ENCODE results near the gene ELP4. TPM values are rescaled to one million over a fixed set of nuclear protein-coding genes. Genes with fewer than 3 reads are reported as not detected.

Gene ELP4
- total and polyA plus RNA-seq, 12 donors = 9.8 to 19.5 (median 15.9) TPM

DNA sequence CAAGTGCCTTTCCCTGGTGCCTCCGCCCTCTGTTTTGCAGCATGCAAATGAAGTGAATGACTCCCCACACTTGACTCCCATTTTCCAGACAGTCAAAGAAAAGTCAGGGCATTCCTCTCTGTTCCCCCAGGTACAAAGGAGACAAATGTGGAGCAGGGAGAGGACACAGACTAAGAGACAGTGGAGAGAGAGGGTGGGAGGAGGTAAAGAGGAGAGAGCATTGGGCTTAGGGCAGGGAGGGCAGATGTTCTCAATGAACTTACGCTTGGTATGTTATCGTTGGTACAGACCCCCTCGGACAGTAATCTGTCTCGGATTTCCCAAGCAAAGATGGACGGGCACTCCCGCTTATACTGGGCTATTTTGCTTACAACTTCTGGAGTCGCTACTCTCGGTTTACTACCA is 291.7 kb downstream of the ELP4 start:
- no peak overlapping the region for H3K4me3 ChIP-seq
- H3K27ac ChIP-seq = no peak overlapping the region
- H3K4me1 ChIP-seq = peaks cover 7 to 58% (median 42%) of the 10 kb centered on the region in 9 donors
- H3K27me3 ChIP-seq = peaks cover 71 to 100% (median 100%) of the 10 kb centered on the region in 7 donors
- DNase-seq = no peak
- ATAC-seq = no peak
- no peaks in the 10 kb centered on the region for H3K9me3 ChIP-seq
- TF ChIP-seq, protein P1, sequence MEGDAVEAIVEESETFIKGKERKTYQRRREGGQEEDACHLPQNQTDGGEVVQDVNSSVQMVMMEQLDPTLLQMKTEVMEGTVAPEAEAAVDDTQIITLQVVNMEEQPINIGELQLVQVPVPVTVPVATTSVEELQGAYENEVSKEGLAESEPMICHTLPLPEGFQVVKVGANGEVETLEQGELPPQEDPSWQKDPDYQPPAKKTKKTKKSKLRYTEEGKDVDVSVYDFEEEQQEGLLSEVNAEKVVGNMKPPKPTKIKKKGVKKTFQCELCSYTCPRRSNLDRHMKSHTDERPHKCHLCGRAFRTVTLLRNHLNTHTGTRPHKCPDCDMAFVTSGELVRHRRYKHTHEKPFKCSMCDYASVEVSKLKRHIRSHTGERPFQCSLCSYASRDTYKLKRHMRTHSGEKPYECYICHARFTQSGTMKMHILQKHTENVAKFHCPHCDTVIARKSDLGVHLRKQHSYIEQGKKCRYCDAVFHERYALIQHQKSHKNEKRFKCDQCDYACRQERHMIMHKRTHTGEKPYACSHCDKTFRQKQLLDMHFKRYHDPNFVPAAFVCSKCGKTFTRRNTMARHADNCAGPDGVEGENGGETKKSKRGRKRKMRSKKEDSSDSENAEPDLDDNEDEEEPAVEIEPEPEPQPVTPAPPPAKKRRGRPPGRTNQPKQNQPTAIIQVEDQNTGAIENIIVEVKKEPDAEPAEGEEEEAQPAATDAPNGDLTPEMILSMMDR (IDR thresholded peaks at IDR 0.05) = no peak
- H3K36me3 ChIP-seq = no peaks in the 10 kb centered on the region
- 8 to 15% methylated on average over 9 of the region's 9 CpGs for WGBS, 2 donors
- intact Hi-C loops (cut with DNase I) = no loop called here

DNA sequence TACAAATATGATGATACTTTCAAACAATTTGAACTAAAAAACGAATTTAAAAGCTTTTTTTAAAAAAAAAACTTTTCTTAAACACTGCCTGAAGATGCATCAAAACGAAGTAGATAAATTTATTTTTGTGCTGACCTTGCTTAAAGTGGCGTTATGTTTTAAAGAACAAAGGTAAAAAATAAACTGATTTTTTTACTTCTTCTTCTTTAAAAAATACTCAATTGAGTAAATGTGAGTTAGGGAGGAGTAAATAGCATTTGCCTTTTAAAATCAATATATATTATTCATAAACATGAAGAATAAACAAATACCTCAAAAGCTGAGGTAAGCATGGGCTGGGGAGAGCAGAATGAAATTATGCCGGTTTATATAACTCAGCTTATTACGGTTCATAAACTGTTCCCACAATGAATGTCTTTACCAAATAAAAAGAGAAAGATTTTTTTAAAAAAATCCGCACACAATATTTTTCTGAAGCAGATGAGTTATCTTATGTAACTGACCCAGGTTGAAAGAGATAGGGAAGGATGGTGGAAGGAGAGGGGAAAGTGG is 292.5 kb downstream of the ELP4 start:
- intact Hi-C loops (cut with DNase I) = no loop called here
- Histone ChIP-seq H3K9me3 (no peaks in the 10 kb centered on the region), H3K4me1 (peaks cover 7 to 60% (median 42%) of the 10 kb centered on the region in 9 donors), H3K27ac (no peak overlapping the region), H3K27me3 (peaks cover 73 to 100% (median 100%) of the 10 kb centered on the region in 7 donors), H3K4me3 (no peak overlapping the region), H3K36me3 (no peaks in the 10 kb centered on the region)
- 11 to 14% methylated on average over 6 of the region's 6 CpGs for WGBS, 2 donors
- ATAC-seq (no peak), DNase-seq (no peak)
- TF ChIP-seq, protein P1 (IDR thresholded peaks at IDR 0.05) = no peak

DNA sequence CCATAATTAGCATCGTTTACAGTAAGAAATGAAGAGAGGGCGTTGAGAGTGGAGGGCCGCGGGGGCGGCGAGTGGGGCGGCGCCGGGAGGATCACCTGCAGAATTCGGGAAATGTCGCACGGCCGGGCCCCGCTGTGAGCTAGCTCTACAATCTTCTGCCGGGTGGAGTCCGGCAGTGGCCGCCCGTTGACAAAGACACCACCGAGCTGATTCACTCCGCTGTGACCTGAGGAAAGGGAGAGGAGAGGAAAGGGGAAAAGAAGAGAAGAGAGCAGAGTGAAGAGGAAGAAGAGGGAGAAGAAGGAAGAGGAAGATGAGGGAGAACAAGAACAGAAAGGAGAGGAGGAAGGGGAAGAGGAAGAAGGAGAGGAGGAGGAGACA is 293.0 kb downstream of the ELP4 start:
- intact Hi-C loops (cut with DNase I) = no loop called here
- Histone ChIP-seq H3K27ac (no peak overlapping the region), H3K9me3 (no peaks in the 10 kb centered on the region), H3K36me3 (no peaks in the 10 kb centered on the region), H3K4me3 (no peak overlapping the region), H3K4me1 (peaks cover 7 to 55% (median 37%) of the 10 kb centered on the region in 9 donors), H3K27me3 (peaks cover 73 to 100% (median 100%) of the 10 kb centered on the region in 7 donors)
- WGBS, 2 donors = 7 to 8% methylated on average over 20 of the region's 20 CpGs
- TF ChIP-seq, protein P1 (IDR thresholded peaks at IDR 0.05) = no peak
- no peak for DNase-seq
- no peak for ATAC-seq

DNA sequence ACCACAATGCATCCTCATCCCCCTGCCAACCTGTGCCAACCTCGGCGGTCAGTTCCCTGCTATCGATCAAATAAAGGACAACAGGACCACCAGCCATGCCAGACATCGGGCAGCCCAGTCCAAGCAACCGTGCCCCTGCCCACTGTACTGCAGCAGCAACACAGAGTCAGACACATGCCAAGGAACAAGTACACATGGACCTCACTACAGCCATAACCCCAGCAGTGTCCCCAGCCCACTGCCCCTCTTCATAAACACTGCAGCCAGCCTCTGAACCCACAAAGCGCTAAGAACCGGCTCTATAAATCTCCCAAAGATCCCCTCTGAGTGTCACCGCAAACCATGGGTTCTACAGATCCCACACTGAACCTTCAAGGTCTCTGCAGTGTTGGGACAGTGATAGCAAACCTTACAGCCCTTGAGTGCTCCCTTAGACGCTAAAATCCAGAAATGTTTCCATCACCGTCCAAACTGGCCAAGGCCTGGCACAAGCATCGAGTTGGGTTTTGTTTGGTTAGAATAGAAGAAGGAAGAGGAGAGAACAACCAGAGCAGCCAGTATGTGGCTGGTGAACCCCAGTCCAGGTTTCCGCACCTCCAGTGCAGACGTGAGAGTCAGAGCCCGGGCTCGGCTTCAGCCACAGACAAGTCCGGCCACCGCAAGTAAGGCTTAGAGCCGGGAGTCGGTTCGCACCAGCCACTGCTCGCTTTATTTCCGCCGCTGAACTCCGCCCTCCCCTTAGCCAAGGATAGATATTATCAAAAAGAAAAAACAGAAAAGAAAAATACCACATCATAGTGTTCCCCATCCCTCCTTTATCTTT is 293.6 kb downstream of the ELP4 start:
- DNase-seq = no peak
- H3K4me3 ChIP-seq = no peak overlapping the region
- H3K36me3 ChIP-seq = no peaks in the 10 kb centered on the region
- WGBS, 2 donors = 7 to 8% methylated on average over 24 of the region's 24 CpGs
- peaks cover 74 to 100% (median 100%) of the 10 kb centered on the region in 7 donors for H3K27me3 ChIP-seq
- no peak for ATAC-seq
- no peak overlapping the region for H3K27ac ChIP-seq
- intact Hi-C loops (cut with DNase I) = no loop called here
- peaks cover 7 to 50% (median 34%) of the 10 kb centered on the region in 9 donors for H3K4me1 ChIP-seq
- TF ChIP-seq, protein P1 (IDR thresholded peaks at IDR 0.05) = no peak
- H3K9me3 ChIP-seq = no peaks in the 10 kb centered on the region
